GM12878 (cell line): ENCODE data around the gene KIAA1671. TPM values are rescaled to one million over a fixed set of nuclear protein-coding genes. Genes with fewer than 3 reads are reported as not detected.

Experiments used
- ATAC-seq: fragments of 200-7000 bp; cut with Tn5 transposase; 3 replicates; pipeline ENCODE4 v1.9.1; 2020; ENCODE audit warnings: mild to moderate bottlenecking, moderate library complexity
- BruUV-seq: library from RNA; stranded (reverse); fragments of 400-500 nt; replicated peaks from 2 replicates; lab custom pipeline; 2021; lab: Mats Ljungman, UMichigan
- CTCF ChIA-PET: fragments of 300-600 bp; sonication (Branson Sonifier 250); formaldehyde crosslinking; extraction: SDS; loops from one replicate; lab custom pipeline; 2021; ENCODE audit warnings: inconsistent platforms; lab: Yijun Ruan, JAX
- POLR2A ChIA-PET: fragments of 350-600 bp; formaldehyde crosslinking; extraction: SDS; loops from one replicate; lab custom pipeline; 2021; ENCODE audit warnings: inconsistent platforms; lab: Charles Lee
- RAD21 ChIA-PET: fragments of 300-600 bp; sonication (Branson Sonifier 250); formaldehyde crosslinking; loops from one replicate; lab custom pipeline; 2023; ENCODE audit warnings: antibody characterized with exemption; ENCODE audit not compliant: unreplicated experiment; lab: Charles Lee
- SMC1A ChIA-PET: fragments of 300-600 bp; sonication (Branson Sonifier 250); formaldehyde crosslinking; loops from one replicate; lab custom pipeline; 2023; ENCODE audit not compliant: unreplicated experiment, uncharacterized antibody; lab: Charles Lee
- DNase-seq: peaks from one replicate; pipeline ENCODE4 v3.0.0-alpha.2; 2011; ENCODE audit warnings: low read depth, low spot score
- FAIRE-seq: peaks from 3 replicates; lab custom pipeline; 2011; peaks lifted over from hg19 to GRCh38; lab: Jason Lieb, UNC
- H2AFZ ChIP-seq: 2 replicates; pipeline ENCODE4 v1.6.0; 2011; ENCODE audit warnings: low read depth, low read length, control low read depth; ENCODE audit not compliant: control insufficient read depth
- H3K27ac ChIP-seq: 2 replicates; pipeline ENCODE4 v1.5.1; 2011; ENCODE audit warnings: control low read depth; ENCODE audit not compliant: control insufficient read depth, insufficient read depth
- H3K27me3 ChIP-seq, 2 experiments: replicated peaks in 1 of 2; 2 replicates each; pipeline versions ENCODE4 v1.6.0 to v1.6.1; 2011; ENCODE audit warnings: low read length in 1 of 2; ENCODE audit not compliant: control insufficient read depth in 2 of 2, insufficient read depth in 2 of 2
- H3K36me3 ChIP-seq, 2 experiments: 2 replicates each; pipeline ENCODE4 v1.5.1; 2011; ENCODE audit warnings: low read length in 1 of 2; ENCODE audit not compliant: control insufficient read depth in 2 of 2, insufficient read depth in 2 of 2
- H3K4me1 ChIP-seq: 2 replicates; pipeline ENCODE4 v1.6.1; 2011; ENCODE audit warnings: mild to moderate bottlenecking, low read length, moderate library complexity, mixed read lengths; ENCODE audit not compliant: control insufficient read depth, insufficient read depth
- H3K4me2 ChIP-seq: 2 replicates; pipeline ENCODE4 v1.6.0; 2011; ENCODE audit warnings: control low read depth; ENCODE audit not compliant: control insufficient read depth, insufficient read depth
- H3K4me3 ChIP-seq: fragments of 200-600 bp; sonication (generic); 2 replicates; pipeline ENCODE4 v1.5.1; 2016
- H3K79me2 ChIP-seq: 2 replicates; pipeline ENCODE4 v1.6.0; 2011; ENCODE audit warnings: low read length; ENCODE audit not compliant: control insufficient read depth, insufficient read depth
- H3K9ac ChIP-seq: 2 replicates; pipeline ENCODE4 v1.8.0; 2011; ENCODE audit warnings: low read length, control low read depth, mixed read lengths; ENCODE audit not compliant: control insufficient read depth, insufficient read depth
- H3K9me3 ChIP-seq: replicated peaks from 3 replicates; pipeline ENCODE4 v1.5.1; 2011; ENCODE audit warnings: mild to moderate bottlenecking, low read length; ENCODE audit not compliant: control insufficient read depth, insufficient read depth
- H4K20me1 ChIP-seq: 2 replicates; pipeline ENCODE4 v1.6.0; 2011; ENCODE audit not compliant: control insufficient read depth, insufficient read depth
- ESRRA ChIP-seq: IDR thresholded peaks from 2 replicates; pipeline ENCODE4 v1.6.1; 2012; ENCODE audit warnings: mild to moderate bottlenecking, low read length, improper control_type of control experiment
- MTA2 ChIP-seq: fragments of 450-650 bp; IDR thresholded peaks from 2 replicates; pipeline ENCODE4 v1.6.1; 2016; ENCODE audit warnings: low read depth, mild to moderate bottlenecking, moderate library complexity
- NFYA ChIP-seq: IDR thresholded peaks from 2 replicates; pipeline ENCODE4 v1.6.1; 2011; ENCODE audit warnings: low read depth, mild to moderate bottlenecking, low read length, improper control_type of control experiment, borderline replicate concordance
- RAD21 ChIP-seq: IDR thresholded peaks from 2 replicates; pipeline ENCODE4 v1.6.1; 2011; ENCODE audit warnings: mild to moderate bottlenecking, low read depth, low read length, moderate library complexity; ENCODE audit not compliant: insufficient read depth
- SIN3A ChIP-seq: IDR thresholded peaks from 2 replicates; pipeline ENCODE4 v1.6.1; 2012; ENCODE audit warnings: low read depth, low read length, improper control_type of control experiment
- WGBS: methylation state at CpG from one replicate; pipeline ENCODE4 v1.1.6; 2016; ENCODE audit warnings: low lambda C conversion rate; ENCODE audit not compliant: insufficient replicate concordance, insufficient coverage; ENCODE audit errors: missing lambda C conversion rate; 5-methylcytosine and 5-hydroxymethylcytosine counted together
- in situ Hi-C: fragments of 300-500 bp; cut with MboI; formaldehyde crosslinking; loops from 9 replicates; pipeline ENCODE4 v1.14.3; 2018; ENCODE audit warnings: mixed read lengths
- intact Hi-C: fragments of 100-400 bp; cut with micrococcal nuclease; formaldehyde crosslinking; loops from one replicate; pipeline ENCODE4 v1.14.2; 2022; ENCODE audit not compliant: unreplicated experiment
- polyA plus RNA-seq, 11 experiments: library from polyadenylated mRNA; depleted of rRNA in 4 of 11; unstranded in 6 of 11; stranded (reverse) in 5 of 11; fragments of >200 nt; fragmentation: Nextera tagmentation in 4 of 11; fragmentation: Illumina TruSeq in 1 of 11; extraction: Ambion mirVana in 4 of 11; extraction: Trizol in 1 of 11; gene quantifications; 1 replicate in 1 of 11; 2 replicates in 10 of 11; pipeline versions ENCODE4 v1.2.1 to v1.2.3, GENCODE V29; 2011 to 2016; ENCODE audit warnings: inconsistent platforms in 2 of 11, missing spikeins in 2 of 11, low read depth in 1 of 11
- total RNA-seq, 4 experiments: library from RNA; depleted of rRNA in 3 of 4; stranded (reverse); fragments of >200 nt in 3 of 4; fragmentation: Illumina TruSeq in 1 of 4; extraction: Trizol in 1 of 4; gene quantifications; 2 replicates each; pipeline versions ENCODE4 v1.2.1 to v1.2.3, GENCODE V29; 2013 to 2021
- TF ChIP-seq, protein P1 (sequence below): IDR thresholded peaks from 2 replicates; pipeline ENCODE4 v1.6.1; 2012; ENCODE audit warnings: low read depth, low read length, improper control_type of control experiment

The KIAA1671 gene
- total and polyA plus RNA-seq, 10 of the 15 experiments (the other 5 are each of a cell fraction or from before 2014, with no cell fraction given), result 0.05 to 2.7 (median 0.33) TPM

DNA sequence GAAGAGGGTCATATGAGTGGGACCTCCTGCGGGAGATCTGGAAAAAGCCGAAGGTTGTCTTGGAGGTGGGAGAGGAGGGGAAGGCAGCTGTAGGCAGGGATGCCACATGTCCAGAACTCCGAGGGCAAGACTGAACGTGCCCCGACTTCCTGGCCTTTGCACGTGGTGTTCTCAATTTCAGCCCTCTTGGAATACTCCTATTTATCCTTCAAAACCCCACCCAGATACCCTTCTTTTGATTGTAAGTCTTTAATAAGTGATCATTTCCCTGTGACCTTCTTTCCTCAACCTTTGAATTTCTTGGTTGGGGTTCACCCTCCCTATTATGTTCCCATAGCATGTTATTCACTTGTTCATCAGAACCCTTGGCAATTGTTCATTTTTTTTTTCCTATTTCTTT is 151.9 kb downstream of the KIAA1671 start:
- in situ Hi-C loops (no loop called here), intact Hi-C loops (no loop called here)
- Histone ChIP-seq H3K27me3 (no peaks in the 10 kb centered on the region), H2AFZ (no peak overlapping the region), H3K4me3 (no peak overlapping the region), H3K4me1 (no peaks in the 10 kb centered on the region), H3K27ac (no peak overlapping the region), H3K4me2 (no peak overlapping the region), H3K36me3 (no peaks in the 10 kb centered on the region), H3K79me2 (no peaks in the 10 kb centered on the region), H3K9ac (no peak overlapping the region), H3K9me3 (no peaks in the 10 kb centered on the region; the same call in 2 of the 3 replicates), H4K20me1 (no peaks in the 10 kb centered on the region)
- RAD21 ChIA-PET, result interaction anchor here (1.9 kb wide), 1 partner anchor 22 kb away, joined by 5 read pairs; no protein-coding TSS in a partner anchor
- FAIRE-seq, result no peak
- SMC1A ChIA-PET, result interaction anchor here (1.5 kb wide), 1 partner anchor 67 kb away, joined by 6 read pairs; no protein-coding TSS in a partner anchor
- POLR2A ChIA-PET, result no interaction called here
- no peak for ATAC-seq
- CTCF ChIA-PET, result interaction anchor here (0.7 to 2.5 kb wide), 4 partner anchors 24 to 98 kb away, joined by 3 to 10 read pairs (median 4); no protein-coding TSS in a partner anchor
- BruUV-seq, result no TSS peak
- no peak for TF ChIP-seq SIN3A
- TF ChIP-seq NFYA, result no peak
- TF ChIP-seq, protein P1, sequence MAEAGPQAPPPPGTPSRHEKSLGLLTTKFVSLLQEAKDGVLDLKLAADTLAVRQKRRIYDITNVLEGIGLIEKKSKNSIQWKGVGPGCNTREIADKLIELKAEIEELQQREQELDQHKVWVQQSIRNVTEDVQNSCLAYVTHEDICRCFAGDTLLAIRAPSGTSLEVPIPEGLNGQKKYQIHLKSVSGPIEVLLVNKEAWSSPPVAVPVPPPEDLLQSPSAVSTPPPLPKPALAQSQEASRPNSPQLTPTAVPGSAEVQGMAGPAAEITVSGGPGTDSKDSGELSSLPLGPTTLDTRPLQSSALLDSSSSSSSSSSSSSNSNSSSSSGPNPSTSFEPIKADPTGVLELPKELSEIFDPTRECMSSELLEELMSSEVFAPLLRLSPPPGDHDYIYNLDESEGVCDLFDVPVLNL, result no peak
- TF ChIP-seq ESRRA, result no peak
- TF ChIP-seq MTA2, result no peak
- TF ChIP-seq RAD21, result no peak
- WGBS, result 48% methylated on average over 6 of the region's 6 CpGs
- DNase-seq, result no peak
